HL-60/S4 treated with retinoic acid at 250 ng/mL for 4 days and 3 days (cell line): ENCODE data around the gene PALD1.
"Not testable (repeated sequence)": the region's sequence is repeated elsewhere in the genome, so short reads cannot be mapped to it uniquely, and the experiment has no call there.

Source experiments
- in situ Hi-C: fragments of 300-500 bp; cut with MboI; formaldehyde crosslinking; loops from 2 replicates; pipeline ENCODE4 v1.7.0; 2022; ENCODE audit warnings: low sequenced_read_pairs

The PALD1 gene

DNA sequence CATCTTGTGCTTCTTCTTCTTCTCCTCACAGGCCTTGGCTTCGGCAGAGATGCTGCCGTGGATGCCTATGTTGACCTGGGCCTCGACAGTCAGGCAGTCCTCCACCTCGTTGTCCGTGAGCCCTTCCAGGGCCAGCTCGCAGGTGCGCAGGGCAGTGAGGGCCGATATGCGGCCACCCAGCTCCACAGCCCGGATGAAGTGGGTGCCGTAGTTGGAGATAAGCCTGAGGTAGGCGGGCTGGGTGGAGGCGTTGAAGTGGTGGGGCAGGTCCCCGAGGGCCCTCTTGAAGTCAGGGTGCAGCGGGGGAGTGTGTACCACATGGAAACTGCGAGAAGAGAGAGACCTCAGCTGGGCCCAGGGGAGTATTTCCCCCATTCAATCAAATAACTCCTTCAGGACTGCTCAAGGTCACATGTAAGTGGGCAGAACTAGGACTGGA, 120.3 kb downstream of the PALD1 start:
- in situ Hi-C loops: no loop called here

DNA sequence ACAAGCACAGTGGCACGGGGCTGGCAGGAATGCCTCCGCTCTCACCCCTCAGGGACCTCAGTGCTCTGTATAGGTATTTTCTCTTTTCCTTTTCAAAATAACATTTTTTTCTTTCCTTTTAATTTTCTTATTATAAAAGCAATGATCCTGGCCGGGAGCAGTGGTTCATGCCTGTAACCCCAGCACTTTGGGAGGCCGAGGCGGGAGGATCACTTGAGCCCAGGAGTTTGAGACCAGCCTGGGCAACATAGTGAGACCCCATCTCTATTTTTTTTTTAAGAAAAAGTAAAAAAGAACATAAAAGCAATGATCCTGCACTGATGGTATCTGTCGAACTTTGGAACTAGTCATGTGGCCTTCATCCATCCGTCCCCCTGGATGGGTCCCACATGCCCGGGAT, 120.8 kb downstream of the PALD1 start:
- in situ Hi-C loops: no loop called here

DNA sequence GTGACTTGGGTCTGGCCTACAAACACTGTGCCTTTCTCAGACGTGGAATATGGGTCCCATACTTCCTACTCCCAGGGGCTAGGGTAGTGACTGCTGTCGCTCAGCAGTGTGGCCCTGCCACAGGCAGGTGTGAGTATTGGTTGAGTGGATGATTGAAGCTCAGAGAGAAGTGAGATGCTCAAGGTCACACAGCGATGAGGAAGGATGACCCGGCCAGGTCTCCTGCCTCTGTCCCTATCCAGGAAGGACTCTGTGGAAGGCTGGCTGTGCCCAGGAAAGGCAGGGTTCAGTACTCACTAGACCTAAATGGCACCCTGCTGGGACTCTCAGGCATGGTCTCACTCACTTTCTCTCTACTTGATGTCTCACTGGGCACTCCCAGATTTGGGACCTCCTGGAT, 121.2 kb downstream of the PALD1 start:
- in situ Hi-C loops: no loop called here

DNA sequence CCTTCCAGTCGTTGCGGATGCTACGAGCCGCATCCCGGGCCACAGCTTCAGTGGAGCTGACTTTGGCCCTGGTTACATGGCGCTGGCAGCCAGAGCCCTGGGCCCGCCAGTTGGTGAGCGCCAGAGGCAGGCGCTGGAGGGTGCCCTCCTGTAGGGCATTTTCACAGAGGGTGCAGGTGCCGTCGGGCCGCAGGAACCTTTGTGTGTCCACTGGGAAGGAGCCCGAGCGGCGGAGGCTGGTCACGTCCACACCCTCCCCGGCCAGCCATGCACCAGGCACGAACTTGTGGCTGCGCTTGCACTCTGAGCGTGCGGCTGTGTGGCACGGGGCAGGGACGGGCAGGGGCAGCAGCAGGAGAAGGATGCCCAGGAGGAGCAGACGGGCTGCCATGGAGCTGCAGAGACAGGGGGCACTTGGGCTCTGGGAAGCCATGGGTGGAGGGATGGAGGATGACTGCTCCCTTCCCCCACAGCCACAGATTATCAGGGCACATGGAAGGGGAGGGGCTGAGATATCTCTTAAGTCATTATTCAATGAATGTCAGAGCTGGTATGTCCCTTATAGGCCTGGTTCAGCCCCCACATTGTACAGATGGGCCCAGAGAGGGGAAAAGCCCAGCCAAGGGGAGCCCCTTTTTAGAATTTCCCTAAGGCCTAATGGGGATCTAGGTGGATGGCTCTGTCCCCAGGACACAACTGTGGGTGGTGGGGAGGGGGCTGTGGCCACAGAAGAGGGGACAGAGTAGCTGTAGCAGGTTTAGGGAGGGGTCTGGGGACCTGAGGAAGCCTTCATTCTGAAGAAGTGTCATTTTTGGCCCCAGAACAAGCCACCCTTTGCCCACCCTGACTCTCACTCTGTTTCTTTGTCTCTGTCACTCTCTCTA, 122.2 kb downstream of the PALD1 start:
- in situ Hi-C loops: no loop called here

DNA sequence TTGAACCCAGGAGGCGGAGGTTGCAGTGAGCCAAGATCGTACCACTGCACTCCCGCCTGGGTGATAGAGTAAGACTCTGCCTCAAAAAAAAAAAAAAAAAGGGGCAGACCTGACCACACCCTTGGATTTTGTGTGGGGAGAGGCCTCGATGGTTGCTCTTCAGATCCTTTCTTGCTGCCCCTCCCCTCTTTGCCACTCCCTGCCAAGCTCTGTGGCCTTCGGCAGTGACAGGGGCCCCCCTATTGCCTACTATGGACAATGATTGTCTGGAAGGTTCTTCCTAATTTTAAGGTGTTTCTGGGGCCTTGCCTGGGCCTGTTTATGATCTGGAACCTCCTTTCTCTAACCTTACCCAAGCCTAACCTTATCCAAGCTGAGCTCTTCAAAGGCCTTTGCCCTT, 123.2 kb downstream of the PALD1 start:
- in situ Hi-C loops: no loop called here

DNA sequence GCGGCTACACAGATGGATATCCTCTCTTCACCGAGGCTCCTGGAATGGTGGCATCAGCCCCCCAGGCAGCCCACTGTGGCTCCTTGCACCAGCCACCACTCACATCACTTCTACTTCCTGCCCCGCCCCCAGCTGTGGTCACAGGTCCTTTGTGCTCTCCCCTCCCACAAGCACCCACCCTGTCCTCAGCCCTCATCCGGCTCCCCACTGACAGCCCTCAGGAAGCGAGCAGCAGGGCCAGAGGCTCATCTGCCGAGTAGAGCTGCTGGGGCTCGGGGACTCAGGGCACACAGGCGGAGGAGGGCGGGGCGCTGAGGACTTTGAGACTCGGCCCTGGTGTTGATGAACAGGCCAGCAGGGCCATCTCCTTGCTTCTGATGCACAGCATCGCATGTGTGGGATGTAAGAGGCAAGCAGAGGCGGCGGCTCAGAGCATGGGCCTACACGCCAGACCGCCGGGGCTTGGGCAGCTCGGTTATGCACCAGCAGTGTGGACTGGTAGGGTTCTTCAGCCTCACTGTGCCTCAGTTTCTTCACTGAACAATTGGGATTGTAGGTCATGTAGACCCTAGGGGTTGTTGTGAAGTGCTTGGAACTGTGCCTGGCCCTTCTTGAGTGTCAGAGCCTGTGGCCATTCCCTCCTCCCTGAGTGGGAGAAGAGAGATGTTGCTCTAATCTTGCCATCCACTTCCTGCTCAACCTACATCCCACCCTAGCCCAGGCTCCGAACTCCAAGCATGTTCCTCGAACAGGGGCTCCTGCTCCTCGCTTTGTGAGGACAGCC, 124.3 kb downstream of the PALD1 start, which contains the start of gene PRF1:
PRF1 (minus strand) TSS at position 77 of the 784 bp plus-strand sequence. CDS start 1,839 bp downstream, outside the sequence.
- in situ Hi-C loops: no loop called here

DNA sequence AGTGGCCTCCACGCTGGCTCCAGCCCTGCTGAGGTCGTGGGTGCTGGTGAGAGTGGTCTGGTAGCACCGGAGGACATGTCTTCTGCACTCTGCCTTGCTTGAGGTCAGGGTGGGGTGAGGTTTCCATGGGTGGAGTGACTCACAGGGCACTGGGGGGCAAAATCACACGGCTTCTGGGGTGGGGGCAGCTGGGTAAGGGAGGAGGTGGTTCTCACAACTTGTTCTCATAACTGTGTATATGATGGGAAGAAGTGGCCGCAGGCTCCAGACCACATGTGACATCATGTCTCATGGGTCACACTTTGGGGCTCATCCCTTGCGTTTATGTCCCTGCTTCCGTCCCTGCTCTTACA, 124.9 kb downstream of the PALD1 start:
- in situ Hi-C loops: no loop called here

DNA sequence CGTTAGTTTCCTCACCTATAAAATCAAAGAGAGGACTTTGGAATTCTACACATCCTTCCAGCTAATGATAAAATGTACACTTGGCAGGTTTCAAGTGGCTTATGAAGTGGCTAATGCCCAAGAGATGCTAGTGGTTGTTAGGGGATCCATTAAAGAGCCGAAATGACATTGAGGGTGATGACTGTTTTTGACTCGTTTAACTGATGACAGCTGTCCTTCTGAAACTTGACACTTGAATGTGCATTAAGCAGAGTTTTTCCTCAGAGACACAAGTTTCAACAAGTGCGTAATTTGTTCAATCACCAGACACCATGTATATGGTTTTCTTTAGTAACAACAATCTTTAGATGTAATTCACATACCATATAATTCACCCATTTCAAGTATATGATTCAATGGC, 125.5 kb downstream of the PALD1 start:
- in situ Hi-C loops: no loop called here

DNA sequence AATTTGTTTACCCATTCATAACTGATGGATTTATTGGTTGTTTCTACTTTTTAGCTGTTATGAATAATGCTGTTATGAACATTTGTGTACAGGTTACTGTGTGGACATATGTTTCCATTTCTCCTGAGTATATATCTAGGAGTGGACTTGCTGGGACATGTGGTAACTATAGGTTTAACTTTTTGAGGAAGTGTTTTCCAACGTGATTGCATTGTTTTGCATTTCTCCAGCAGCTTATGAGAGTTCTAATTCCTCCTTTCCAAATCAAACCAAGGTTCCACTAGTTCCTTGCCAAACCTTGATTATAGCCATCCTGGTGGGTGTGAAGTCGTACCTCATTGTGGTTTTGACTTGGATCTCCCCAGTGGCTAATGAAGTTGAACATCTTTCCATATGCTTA, 126.6 kb downstream of the PALD1 start:
- in situ Hi-C loops: no loop called here

DNA sequence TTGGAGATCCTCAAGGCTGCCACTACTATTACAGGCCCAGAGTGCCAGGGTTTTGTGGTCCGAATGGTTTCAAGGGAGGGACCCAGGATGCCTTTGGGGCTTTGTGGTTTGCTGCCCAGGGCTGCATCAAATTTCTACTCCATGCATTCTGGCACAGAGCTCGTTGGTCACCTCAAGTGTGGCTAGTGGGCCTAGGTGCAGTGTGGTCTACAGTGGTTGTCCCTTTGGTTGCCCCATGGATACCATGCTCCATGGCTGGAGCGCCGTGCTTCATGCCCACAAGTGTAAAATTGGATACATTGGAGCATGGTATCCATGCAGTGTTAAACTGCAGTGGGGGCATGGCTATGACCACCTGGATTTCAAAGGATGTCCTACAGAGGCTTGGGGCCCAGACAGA, 129.4 kb downstream of the PALD1 start:
- in situ Hi-C loops: no loop called here

DNA sequence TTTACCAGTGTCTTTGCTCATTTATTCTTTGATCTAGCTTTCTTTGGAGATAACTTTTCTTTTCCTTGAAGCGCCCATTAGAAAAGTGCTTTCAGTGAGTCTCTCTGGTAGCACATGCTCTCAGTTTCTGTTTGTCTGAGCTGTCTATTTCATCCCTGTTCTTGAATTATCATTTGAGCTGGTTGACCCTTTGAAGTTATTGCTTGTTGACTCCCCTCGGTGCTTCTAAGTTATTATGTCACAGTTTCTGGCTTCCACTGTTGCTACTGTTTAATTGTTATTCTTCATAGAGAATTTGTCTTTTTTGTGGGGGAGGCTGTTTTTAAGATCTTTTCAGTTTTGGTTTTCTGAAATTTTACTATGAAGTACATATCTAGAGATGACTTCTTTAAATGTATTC, 135.4 kb downstream of the PALD1 start:
- in situ Hi-C loops: no loop called here

DNA sequence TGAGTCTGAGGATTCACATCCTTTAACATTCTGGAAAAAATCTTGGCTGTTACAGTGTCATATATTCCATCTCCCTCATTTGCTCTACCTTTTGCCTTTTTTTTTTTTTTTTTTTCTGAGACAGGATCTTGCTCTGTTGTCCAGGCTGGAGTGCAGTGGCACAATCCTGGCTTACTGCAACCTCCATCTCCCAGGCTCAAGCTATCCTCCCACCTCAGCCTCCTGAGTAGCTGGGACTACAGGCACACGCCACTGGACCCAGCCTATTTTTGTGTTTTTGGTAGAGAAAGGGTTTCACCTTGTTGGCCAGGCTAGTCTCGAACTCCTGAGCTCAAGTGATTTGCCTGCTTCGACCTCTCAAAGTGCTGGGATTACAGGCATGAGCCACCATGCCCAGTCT, 135.8 kb downstream of the PALD1 start:
- in situ Hi-C loops: not testable (repeated sequence)

DNA sequence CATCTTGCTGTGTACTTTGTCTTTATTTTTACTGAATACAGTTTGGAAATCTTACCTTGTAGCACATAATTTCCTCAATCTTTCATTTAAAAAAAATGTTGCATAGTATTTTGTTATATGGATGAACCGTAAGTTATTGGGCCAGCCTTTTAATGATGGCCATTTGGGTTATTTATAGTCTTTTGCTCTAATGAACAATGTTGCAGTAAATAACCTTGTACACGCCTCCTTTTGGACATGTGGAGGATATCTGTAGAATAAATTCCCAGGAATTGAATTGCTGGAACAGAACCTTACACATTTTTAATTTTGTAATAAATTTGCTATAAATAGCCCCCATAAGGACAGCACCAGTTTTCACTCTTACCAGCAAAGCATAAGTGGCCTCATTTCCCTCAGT, 136.6 kb downstream of the PALD1 start:
- in situ Hi-C loops: no loop called here

DNA sequence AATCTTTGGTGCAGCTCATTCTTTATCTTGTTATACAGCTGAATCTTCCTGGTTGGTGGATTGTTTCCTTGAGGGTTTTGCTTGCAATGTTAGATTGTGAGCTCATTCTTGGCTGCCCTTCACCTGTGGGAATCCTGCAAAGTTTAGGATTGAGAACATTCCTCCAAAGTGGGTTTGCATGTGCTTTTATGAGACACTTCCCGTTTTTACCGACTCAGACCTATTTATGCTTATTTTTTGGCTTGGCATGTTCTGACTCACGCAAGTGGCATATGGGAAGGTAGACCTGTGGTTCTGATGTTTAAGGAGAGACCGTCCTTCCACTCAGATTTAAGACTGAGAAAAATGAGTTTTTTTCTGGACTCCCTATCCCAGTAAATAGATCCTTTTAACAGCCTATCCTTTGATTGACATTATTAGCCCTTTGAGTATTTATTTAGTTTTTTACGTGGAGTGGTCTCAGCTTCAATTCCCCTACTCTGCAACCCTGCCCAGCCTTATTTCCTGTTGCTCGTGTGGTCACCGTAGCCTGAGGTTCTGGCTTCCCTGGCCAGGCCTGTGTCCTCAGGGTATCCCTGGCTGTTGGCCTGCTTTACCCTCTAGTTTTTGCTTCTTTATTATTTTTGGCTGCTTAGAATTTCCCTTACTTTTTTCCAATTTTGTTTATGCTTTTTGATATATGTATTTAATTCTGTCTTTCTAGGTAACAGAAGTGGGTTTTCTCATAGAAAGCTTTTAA, 137.4 kb downstream of the PALD1 start:
- in situ Hi-C loops: no loop called here

DNA sequence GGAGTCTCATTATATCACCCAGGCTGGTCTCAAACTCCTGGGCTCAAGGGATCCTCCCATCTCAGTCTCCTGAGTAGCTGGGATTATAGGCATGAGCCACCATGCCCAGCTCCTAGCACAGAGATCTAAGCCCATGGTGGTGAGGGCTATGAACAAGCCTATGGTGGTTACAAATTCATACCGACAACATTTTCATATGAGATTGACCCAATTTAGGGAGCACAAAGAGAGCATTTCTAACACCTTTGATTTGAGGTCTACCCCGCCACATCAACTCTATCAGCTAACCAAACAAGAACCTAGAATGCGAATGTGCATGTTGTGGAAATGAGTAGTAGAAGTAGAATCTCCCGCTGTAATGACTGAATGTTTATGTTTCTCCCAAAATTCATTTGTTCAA, 138.2 kb downstream of the PALD1 start:
- in situ Hi-C loops: no loop called here
